Brain microvascular endothelial cell (primary cell): ENCODE measurements around the gene RNF208.

Experiments used
- DNase-seq: peaks from one replicate; pipeline ENCODE4 v3.0.0-alpha.2; 2020
- H3K27ac ChIP-seq: fragments of 250-450 bp; sonication (Bioruptor Pico); 2 replicates; pipeline ENCODE4 v1.5.1; 2020; ENCODE audit warnings: mild to moderate bottlenecking, moderate library complexity
- H3K27me3 ChIP-seq: fragments of 250-450 bp; sonication (Bioruptor Pico); replicated peaks from 2 replicates; pipeline ENCODE4 v1.5.1; 2020; ENCODE audit warnings: mild to moderate bottlenecking
- H3K36me3 ChIP-seq: fragments of 250-450 bp; sonication (Bioruptor Pico); replicated peaks from 2 replicates; pipeline ENCODE4 v1.5.1; 2020; ENCODE audit warnings: mild to moderate bottlenecking
- H3K4me3 ChIP-seq: 2 replicates; pipeline ENCODE4 v1.5.1; 2011; ENCODE audit warnings: low read depth, mild to moderate bottlenecking, control low read depth, low read length, moderate library complexity
- CTCF ChIP-seq: IDR thresholded peaks from 2 replicates; pipeline ENCODE4 v1.5.1; 2011; ENCODE audit warnings: low read depth, mild to moderate bottlenecking, moderate library complexity, low read length, control low read depth, inconsistent platforms; ENCODE audit errors: missing control alignments
- in situ Hi-C: cut with HindIII; loops from 2 replicates; pipeline ENCODE4 v1.10.0; 2017; ENCODE audit warnings: low sequenced_read_pairs, low pct_ligation_motif_present

Gene RNF208

GRCh38 chr9:137189297-137190295 lies 32.4 kb downstream of the RNF208 start:
- H3K36me3 ChIP-seq, result peaks cover 13% of the 10 kb centered on the region
- in situ Hi-C loops, result no loop called here
- DNase-seq, result no peak
- H3K4me3 ChIP-seq, result peak overlapping the region; percentile 86
- TF ChIP-seq CTCF, result no peak
- H3K27ac ChIP-seq, result peak overlapping the region; percentile 98
- no peaks in the 10 kb centered on the region for H3K27me3 ChIP-seq

GRCh38 chr9:137188490-137189296 lies 33.3 kb downstream of the RNF208 start, which contains the start of the genes ANAPC2 and SSNA1:
Gene ANAPC2 (minus strand): TSS chr9:137188560. CDS start chr9:137188532, 28 bp downstream.
Gene SSNA1 (plus strand): TSS chr9:137188676. CDS start chr9:137188727, 51 bp downstream.
- Histone ChIP-seq H3K27me3 (no peaks in the 10 kb centered on the region), H3K36me3 (peaks cover 16% of the 10 kb centered on the region), H3K27ac (peak within 1 kb of the TSS; percentile 98), H3K4me3 (peak within 1 kb of the TSS; percentile 86)
- in situ Hi-C loops, result no loop called here
- peak; percentile 71 for TF ChIP-seq CTCF
- peak; percentile 77 for DNase-seq

DNA sequence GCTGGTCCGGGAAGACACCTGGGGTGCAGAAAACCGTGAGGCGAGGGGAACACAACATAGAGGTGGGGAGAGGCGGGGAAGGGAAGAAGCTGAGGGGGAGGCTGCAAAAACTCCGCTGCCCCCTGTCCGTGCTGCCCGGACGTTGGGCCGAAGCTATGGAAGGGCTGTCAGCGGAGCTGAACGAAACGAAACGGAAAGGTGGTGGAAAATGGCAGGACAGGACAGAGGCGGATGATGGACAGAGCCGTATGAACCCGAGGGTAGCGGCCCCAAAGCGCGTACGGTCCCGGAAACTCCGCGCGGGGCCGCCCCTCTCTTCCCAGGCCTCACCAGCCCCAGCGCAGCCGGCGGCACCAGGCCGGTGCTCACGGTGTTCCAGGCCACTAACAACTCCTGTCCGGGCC lies 34.0 kb downstream of the RNF208 start:
- no peak for TF ChIP-seq CTCF
- no peaks in the 10 kb centered on the region for H3K27me3 ChIP-seq
- H3K27ac ChIP-seq, result peak overlapping the region; percentile 98
- in situ Hi-C loops, result no loop called here
- H3K4me3 ChIP-seq, result peak overlapping the region; percentile 86
- peaks cover 22% of the 10 kb centered on the region for H3K36me3 ChIP-seq
- DNase-seq, result no peak

DNA sequence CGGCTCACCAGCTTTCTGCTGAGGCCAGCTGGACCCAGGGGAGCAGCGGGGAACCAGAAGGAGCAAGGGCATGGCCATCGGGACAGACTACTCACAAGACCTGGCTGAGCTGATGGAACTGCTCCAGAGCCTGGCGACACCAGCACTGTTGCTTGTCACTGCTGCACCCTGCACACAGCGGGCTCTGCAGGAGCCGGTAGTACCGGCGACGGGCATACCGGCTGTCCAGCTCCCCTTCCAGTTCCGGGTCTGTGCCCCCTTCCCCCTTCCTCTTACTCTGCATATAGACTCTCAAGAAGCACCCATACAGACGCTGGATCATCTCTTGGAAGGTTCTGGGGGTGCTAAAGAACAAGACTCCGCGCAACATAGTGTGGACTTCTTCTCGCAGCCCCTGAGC lies 34.7 kb downstream of the RNF208 start:
- no peak overlapping the region for H3K27ac ChIP-seq
- H3K27me3 ChIP-seq, result no peaks in the 10 kb centered on the region
- peak overlapping the region; percentile 86 for H3K4me3 ChIP-seq
- TF ChIP-seq CTCF, result no peak
- DNase-seq, result no peak
- in situ Hi-C loops, result no loop called here
- H3K36me3 ChIP-seq, result peaks cover 29% of the 10 kb centered on the region

DNA sequence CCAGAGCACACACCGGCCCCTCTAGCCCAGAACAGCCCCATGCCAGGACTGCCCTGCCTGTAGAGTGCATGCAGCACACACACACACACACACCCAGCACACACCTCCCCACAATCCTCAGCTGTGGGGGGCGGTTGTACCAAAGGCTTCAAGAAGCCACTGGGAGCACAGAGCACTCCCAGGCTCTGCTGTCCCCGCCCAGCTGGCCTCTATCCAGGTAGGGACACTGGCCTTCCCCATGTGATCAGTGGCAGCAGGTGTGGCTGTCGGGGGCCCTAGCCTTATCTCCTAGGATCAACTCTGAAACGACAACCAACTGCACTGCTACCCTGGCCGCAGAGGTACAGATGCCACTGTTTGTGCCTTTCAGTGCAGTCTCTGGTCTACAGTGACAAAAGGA lies 35.7 kb downstream of the RNF208 start:
- Histone ChIP-seq H3K4me3 (no peak overlapping the region), H3K27ac (no peak overlapping the region), H3K36me3 (peaks cover 26% of the 10 kb centered on the region), H3K27me3 (no peaks in the 10 kb centered on the region)
- no peak for TF ChIP-seq CTCF
- in situ Hi-C loops, result no loop called here
- no peak for DNase-seq
